ENCODE measurements around the gene SAMD11. TPM values are rescaled to one million over a fixed set of nuclear protein-coding genes. Genes with fewer than 3 reads are reported as not detected.
A peak's percentile ranks its signal among the peaks of the same experiment; 100 is the strongest.

SAMD11 gene
- total and polyA plus RNA-seq, 10 donors: 7.5 to 37.0 (median 18.9) TPM

- TF ChIP-seq POLR2A (IDR thresholded peaks at IDR 0.05): no peak
- TF ChIP-seq CTCF (IDR thresholded peaks at IDR 0.05 in 8 of 11, conservative IDR thresholded peaks at IDR 0.05 in 3 of 11): no peak
- no peak for TF ChIP-seq POLR2AphosphoS5 (IDR thresholded peaks at IDR 0.05)
- H3K4me3 ChIP-seq: no peak overlapping the region
- 88 to 93% (median 92%) methylated on average over 4 to 7 of the region's 7 CpGs for WGBS, 5 donors
- intact Hi-C loops (cut with DNase I; ENCODE audit: low total_unique reads): no loop called here
- peaks cover 5 to 99% (median 92%) of the 10 kb centered on the region in 6 donors for H3K36me3 ChIP-seq
- H3K27me3 ChIP-seq (replicated peaks in 1 of 7): no peaks in the 10 kb centered on the region
- H3K9me3 ChIP-seq: no peaks in the 10 kb centered on the region
- H3K27ac ChIP-seq: no peak overlapping the region
- H3K4me1 ChIP-seq: peaks cover 3 to 37% (median 15%) of the 10 kb centered on the region in 6 donors
- DNase-seq: no peak
Observed at GRCh38 chr1:952603-953002, 28.9 kb downstream of the SAMD11 start.

GRCh38 chr1:953524-954320 lies 30.0 kb downstream of the SAMD11 start:
- Histone ChIP-seq H3K36me3 (peaks cover 5 to 88% (median 81%) of the 10 kb centered on the region in 6 donors), H3K9me3 (no peaks in the 10 kb centered on the region), H3K27me3 (replicated peaks in 1 of 7) (no peaks in the 10 kb centered on the region), H3K4me3 (no peak overlapping the region), H3K27ac (no peak overlapping the region), H3K4me1 (peaks cover 8 to 49% (median 26%) of the 10 kb centered on the region in 6 donors)
- WGBS, 5 donors: 85 to 91% (median 91%) methylated on average over 21 to 32 of the region's 32 CpGs
- TF ChIP-seq POLR2A (IDR thresholded peaks at IDR 0.05) (no peak), POLR2AphosphoS5 (IDR thresholded peaks at IDR 0.05) (no peak), CTCF (IDR thresholded peaks at IDR 0.05 in 8 of 11, conservative IDR thresholded peaks at IDR 0.05 in 3 of 11) (no peak)
- DNase-seq: no peak
- intact Hi-C loops (cut with DNase I; ENCODE audit: low total_unique reads): no loop called here

GRCh38 chr1:954927-955326 lies 31.2 kb downstream of the SAMD11 start:
- Histone ChIP-seq H3K36me3 (peaks cover 5 to 76% (median 69%) of the 10 kb centered on the region in 6 donors), H3K27ac (no peak overlapping the region), H3K4me1 (peaks cover 8 to 59% (median 36%) of the 10 kb centered on the region in 6 donors), H3K4me3 (no peak overlapping the region), H3K27me3 (replicated peaks in 1 of 7) (peaks cover 0 to 6% (median 0%) of the 10 kb centered on the region in 7 donors), H3K9me3 (no peaks in the 10 kb centered on the region)
- peak in 1 of 3 donors; percentile 14 for TF ChIP-seq POLR2AphosphoS5 (IDR thresholded peaks at IDR 0.05)
- TF ChIP-seq POLR2A (IDR thresholded peaks at IDR 0.05): no peak
- DNase-seq: no peak
- 83 to 97% (median 91%) methylated on average over 13 of the region's 13 CpGs for WGBS, 5 donors
- intact Hi-C loops (cut with DNase I; ENCODE audit: low total_unique reads): no loop called here

- WGBS, 5 donors: 30 to 62% (median 42%) methylated on average over 6 of the region's 6 CpGs
- no peak overlapping the region for H3K4me3 ChIP-seq
Observed at GRCh38 chr1:955474-955873, 31.8 kb downstream of the SAMD11 start.

More at GRCh38 chr1:955474-955873, 31.8 kb downstream of the SAMD11 start:
- intact Hi-C loops (cut with DNase I; ENCODE audit: low total_unique reads): no loop called here
- peaks cover 5 to 70% (median 63%) of the 10 kb centered on the region in 6 donors for H3K36me3 ChIP-seq
- peaks cover 8 to 64% (median 39%) of the 10 kb centered on the region in 6 donors for H3K4me1 ChIP-seq
- TF ChIP-seq POLR2AphosphoS5 (IDR thresholded peaks at IDR 0.05) (no peak), CTCF (IDR thresholded peaks at IDR 0.05 in 8 of 11, conservative IDR thresholded peaks at IDR 0.05 in 3 of 11) (no peak), POLR2A (IDR thresholded peaks at IDR 0.05) (no peak)
- no peak for DNase-seq
- H3K27ac ChIP-seq: no peak overlapping the region
- no peaks in the 10 kb centered on the region for H3K9me3 ChIP-seq
- H3K27me3 ChIP-seq (replicated peaks in 1 of 7): peaks cover 0 to 6% (median 0%) of the 10 kb centered on the region in 7 donors

Measured in spleen (tissue), 11 donors.